GM12878 (cell line): ENCODE measurements around the gene RPGRIP1L. TPM values are rescaled to one million over a fixed set of nuclear protein-coding genes. Genes with fewer than 3 reads are reported as not detected.
"Not testable (repeated sequence)": the region's sequence is repeated elsewhere in the genome, so short reads cannot be mapped to it uniquely, and the experiment has no call there.

ENCODE experiments used
- ATAC-seq: fragments of 200-7000 bp; cut with Tn5 transposase; 3 replicates; pipeline ENCODE4 v1.9.1; 2020; ENCODE audit warnings: mild to moderate bottlenecking, moderate library complexity
- BruUV-seq: library from RNA; stranded (reverse); fragments of 400-500 nt; replicated peaks from 2 replicates; lab custom pipeline; 2021; lab: Mats Ljungman, UMichigan
- CTCF ChIA-PET: fragments of 300-600 bp; sonication (Branson Sonifier 250); formaldehyde crosslinking; extraction: SDS; loops from one replicate; lab custom pipeline; 2021; ENCODE audit warnings: inconsistent platforms; lab: Yijun Ruan, JAX
- POLR2A ChIA-PET: fragments of 350-600 bp; formaldehyde crosslinking; extraction: SDS; loops from one replicate; lab custom pipeline; 2021; ENCODE audit warnings: inconsistent platforms; lab: Charles Lee
- RAD21 ChIA-PET: fragments of 300-600 bp; sonication (Branson Sonifier 250); formaldehyde crosslinking; loops from one replicate; lab custom pipeline; 2023; ENCODE audit warnings: antibody characterized with exemption; ENCODE audit not compliant: unreplicated experiment; lab: Charles Lee
- SMC1A ChIA-PET: fragments of 300-600 bp; sonication (Branson Sonifier 250); formaldehyde crosslinking; loops from one replicate; lab custom pipeline; 2023; ENCODE audit not compliant: unreplicated experiment, uncharacterized antibody; lab: Charles Lee
- DNase-seq: peaks from one replicate; pipeline ENCODE4 v3.0.0-alpha.2; 2011; ENCODE audit warnings: low read depth, low spot score
- FAIRE-seq: peaks from 3 replicates; lab custom pipeline; 2011; peaks lifted over from hg19 to GRCh38; lab: Jason Lieb, UNC
- H2AFZ ChIP-seq: 2 replicates; pipeline ENCODE4 v1.6.0; 2011; ENCODE audit warnings: low read depth, low read length, control low read depth; ENCODE audit not compliant: control insufficient read depth
- H3K27ac ChIP-seq: 2 replicates; pipeline ENCODE4 v1.5.1; 2011; ENCODE audit warnings: control low read depth; ENCODE audit not compliant: control insufficient read depth, insufficient read depth
- H3K27me3 ChIP-seq, 2 experiments: replicated peaks in 1 of 2; 2 replicates each; pipeline versions ENCODE4 v1.6.0 to v1.6.1; 2011; ENCODE audit warnings: low read length in 1 of 2; ENCODE audit not compliant: control insufficient read depth in 2 of 2, insufficient read depth in 2 of 2
- H3K36me3 ChIP-seq, 2 experiments: 2 replicates each; pipeline ENCODE4 v1.5.1; 2011; ENCODE audit warnings: low read length in 1 of 2; ENCODE audit not compliant: control insufficient read depth in 2 of 2, insufficient read depth in 2 of 2
- H3K4me1 ChIP-seq: 2 replicates; pipeline ENCODE4 v1.6.1; 2011; ENCODE audit warnings: mild to moderate bottlenecking, low read length, moderate library complexity, mixed read lengths; ENCODE audit not compliant: control insufficient read depth, insufficient read depth
- H3K4me2 ChIP-seq: 2 replicates; pipeline ENCODE4 v1.6.0; 2011; ENCODE audit warnings: control low read depth; ENCODE audit not compliant: control insufficient read depth, insufficient read depth
- H3K4me3 ChIP-seq: fragments of 200-600 bp; sonication (generic); 2 replicates; pipeline ENCODE4 v1.5.1; 2016
- H3K79me2 ChIP-seq: 2 replicates; pipeline ENCODE4 v1.6.0; 2011; ENCODE audit warnings: low read length; ENCODE audit not compliant: control insufficient read depth, insufficient read depth
- H3K9ac ChIP-seq: 2 replicates; pipeline ENCODE4 v1.8.0; 2011; ENCODE audit warnings: low read length, control low read depth, mixed read lengths; ENCODE audit not compliant: control insufficient read depth, insufficient read depth
- H3K9me3 ChIP-seq: replicated peaks from 3 replicates; pipeline ENCODE4 v1.5.1; 2011; ENCODE audit warnings: mild to moderate bottlenecking, low read length; ENCODE audit not compliant: control insufficient read depth, insufficient read depth
- H4K20me1 ChIP-seq: 2 replicates; pipeline ENCODE4 v1.6.0; 2011; ENCODE audit not compliant: control insufficient read depth, insufficient read depth
- ASH2L ChIP-seq: fragments of 300-600, 200-600 bp; sonication (generic); IDR thresholded peaks from 2 replicates; pipeline ENCODE4 v1.6.1; 2017; ENCODE audit warnings: low read depth, mild to moderate bottlenecking, borderline replicate concordance
- ATF7 ChIP-seq: fragments of 450-650 bp; IDR thresholded peaks from 2 replicates; pipeline ENCODE4 v1.6.1; 2016; ENCODE audit warnings: low read depth, mild to moderate bottlenecking
- BACH1 ChIP-seq: fragments of 450-650 bp; IDR thresholded peaks from 2 replicates; pipeline ENCODE4 v1.6.1; 2017; ENCODE audit warnings: mild to moderate bottlenecking, borderline replicate concordance
- MYB ChIP-seq: fragments of 150-350 bp; IDR thresholded peaks from 2 replicates; pipeline ENCODE4 v1.6.1; 2014; ENCODE audit warnings: mild to moderate bottlenecking, low read depth, low read length, borderline replicate concordance
- NR2C1 ChIP-seq: fragments of 450-650 bp; IDR thresholded peaks from 2 replicates; pipeline ENCODE4 v1.6.1; 2017; ENCODE audit warnings: antibody characterized with exemption, mild to moderate bottlenecking, moderate library complexity
- NR2C2 ChIP-seq: IDR thresholded peaks from 2 replicates; pipeline ENCODE4 v1.6.1; 2011; ENCODE audit warnings: borderline replicate concordance, low read depth; ENCODE audit not compliant: control insufficient read depth, insufficient read length
- PRDM15 ChIP-seq: fragments of 450-650 bp; formaldehyde crosslinking; IDR thresholded peaks from 2 replicates; pipeline ENCODE4 v1.4.0; 2020; ENCODE audit warnings: mild to moderate bottlenecking, moderate library complexity
- RELA ChIP-seq: fragments of 450-650 bp; IDR thresholded peaks from 2 replicates; pipeline ENCODE4 v1.8.0; 2014; ENCODE audit warnings: borderline replicate concordance; ENCODE audit not compliant: partially characterized antibody
- TCF12 ChIP-seq: IDR thresholded peaks from 2 replicates; pipeline ENCODE4 v1.6.1; 2011; ENCODE audit warnings: low read depth, mild to moderate bottlenecking, low read length
- YBX1 ChIP-seq: fragments of 450-650 bp; IDR thresholded peaks from 2 replicates; pipeline ENCODE4 v1.6.1; 2016; ENCODE audit warnings: antibody characterized with exemption
- ZNF622 ChIP-seq: fragments of 450-650 bp; IDR thresholded peaks from 2 replicates; pipeline ENCODE4 v1.6.1; 2017; ENCODE audit warnings: mild to moderate bottlenecking, inconsistent platforms
- WGBS: methylation state at CpG from one replicate; pipeline ENCODE4 v1.1.6; 2016; ENCODE audit warnings: low lambda C conversion rate; ENCODE audit not compliant: insufficient replicate concordance, insufficient coverage; ENCODE audit errors: missing lambda C conversion rate; 5-methylcytosine and 5-hydroxymethylcytosine counted together
- in situ Hi-C: fragments of 300-500 bp; cut with MboI; formaldehyde crosslinking; loops from 9 replicates; pipeline ENCODE4 v1.14.3; 2018; ENCODE audit warnings: mixed read lengths
- intact Hi-C: fragments of 100-400 bp; cut with micrococcal nuclease; formaldehyde crosslinking; loops from one replicate; pipeline ENCODE4 v1.14.2; 2022; ENCODE audit not compliant: unreplicated experiment
- polyA plus RNA-seq, 11 experiments: library from polyadenylated mRNA; depleted of rRNA in 4 of 11; unstranded in 6 of 11; stranded (reverse) in 5 of 11; fragments of >200 nt; fragmentation: Nextera tagmentation in 4 of 11; fragmentation: Illumina TruSeq in 1 of 11; extraction: Ambion mirVana in 4 of 11; extraction: Trizol in 1 of 11; gene quantifications; 1 replicate in 1 of 11; 2 replicates in 10 of 11; pipeline versions ENCODE4 v1.2.1 to v1.2.3, GENCODE V29; 2011 to 2016; ENCODE audit warnings: inconsistent platforms in 2 of 11, missing spikeins in 2 of 11, low read depth in 1 of 11
- total RNA-seq, 4 experiments: library from RNA; depleted of rRNA in 3 of 4; stranded (reverse); fragments of >200 nt in 3 of 4; fragmentation: Illumina TruSeq in 1 of 4; extraction: Trizol in 1 of 4; gene quantifications; 2 replicates each; pipeline versions ENCODE4 v1.2.1 to v1.2.3, GENCODE V29; 2013 to 2021
- TF ChIP-seq, protein P1 (sequence below): IDR thresholded peaks from 2 replicates; pipeline ENCODE4 v1.6.1; 2012; ENCODE audit warnings: low read depth, low read length, improper control_type of control experiment

The RPGRIP1L gene
- total and polyA plus RNA-seq, 10 of the 15 experiments (the other 5 are each of a cell fraction or from before 2014, with no cell fraction given), result 3.5 to 9.6 (median 4.4) TPM

DNA sequence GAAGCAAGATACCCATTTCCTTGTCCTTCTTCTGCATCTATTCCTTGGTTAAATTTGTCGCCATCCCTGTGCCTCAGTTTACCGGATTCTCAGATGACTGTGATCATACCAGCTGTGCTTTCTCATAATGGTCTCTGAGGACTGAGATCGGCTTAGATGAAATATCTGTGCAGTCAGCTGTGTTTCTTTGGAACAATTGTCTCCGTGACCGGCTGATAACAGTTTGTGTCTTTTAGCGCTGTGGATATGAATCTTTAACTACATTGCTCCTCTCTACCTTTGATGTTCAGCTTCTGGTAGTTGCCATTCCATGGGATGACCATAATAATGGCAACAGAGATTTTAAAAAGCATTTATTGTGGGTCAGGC, 770 bp upstream of the RPGRIP1L start:
- no peak for TF ChIP-seq ZNF622
- TF ChIP-seq ATF7, result no peak
- no peak for TF ChIP-seq NR2C1
- TF ChIP-seq ASH2L, result no peak
- no peak for TF ChIP-seq TCF12
- no peak for TF ChIP-seq YBX1
- TF ChIP-seq BACH1, result no peak
- TF ChIP-seq NR2C2, result no peak
- TF ChIP-seq, protein P1, sequence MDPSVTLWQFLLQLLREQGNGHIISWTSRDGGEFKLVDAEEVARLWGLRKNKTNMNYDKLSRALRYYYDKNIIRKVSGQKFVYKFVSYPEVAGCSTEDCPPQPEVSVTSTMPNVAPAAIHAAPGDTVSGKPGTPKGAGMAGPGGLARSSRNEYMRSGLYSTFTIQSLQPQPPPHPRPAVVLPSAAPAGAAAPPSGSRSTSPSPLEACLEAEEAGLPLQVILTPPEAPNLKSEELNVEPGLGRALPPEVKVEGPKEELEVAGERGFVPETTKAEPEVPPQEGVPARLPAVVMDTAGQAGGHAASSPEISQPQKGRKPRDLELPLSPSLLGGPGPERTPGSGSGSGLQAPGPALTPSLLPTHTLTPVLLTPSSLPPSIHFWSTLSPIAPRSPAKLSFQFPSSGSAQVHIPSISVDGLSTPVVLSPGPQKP, result no peak
- no peak for TF ChIP-seq PRDM15 (CRISPR knock-in tag)
- no peak for TF ChIP-seq MYB
- no peak for TF ChIP-seq RELA
- Histone ChIP-seq H2AFZ (peak overlapping the region; percentile 79), H3K4me1 (peaks cover 3% of the 10 kb centered on the region), H3K9me3 (peaks cover 2% of the 10 kb centered on the region; the same call in 2 of the 3 replicates), H3K36me3 (no peaks in the 10 kb centered on the region), H3K9ac (peak overlapping the region; percentile 70), H3K27ac (peak overlapping the region; percentile 34; the same call in 1 of the 2 replicates), H4K20me1 (no peaks in the 10 kb centered on the region), H3K4me2 (peak overlapping the region; percentile 78), H3K79me2 (peaks cover 19% of the 10 kb centered on the region), H3K27me3 (no peaks in the 10 kb centered on the region), H3K4me3 (peak overlapping the region; percentile 83)
- ChIA-PET POLR2A (no interaction called here), RAD21 (interaction anchor here (0.9 to 1.6 kb wide), 5 partner anchors 9 to 201 kb away, joined by 3 to 5 read pairs (median 3); partner anchors contain the start of gene AKTIP), SMC1A (interaction anchor here (1.0 to 1.2 kb wide), 3 partner anchors 12 to 155 kb away, joined by 3 to 5 read pairs (median 5); no protein-coding TSS in a partner anchor), CTCF (interaction anchor here (0.6 to 1.0 kb wide), 3 partner anchors 11 to 155 kb away, joined by 3 to 4 read pairs (median 3); no protein-coding TSS in a partner anchor)
- no peak for FAIRE-seq
- 49% methylated on average over 6 of the region's 6 CpGs for WGBS
- ATAC-seq, result no peak
- no peak for DNase-seq
- BruUV-seq, result TSS peak; percentile 76
- intact Hi-C loops (loop anchor here (10.0 kb wide), 1 partner anchor 190 kb away; no protein-coding TSS in a partner anchor), in situ Hi-C loops (no loop called here)

GRCh38 chr16:53698271-53698670, 5.4 kb downstream of the RPGRIP1L start:
- H3K4me1 ChIP-seq, BruUV-seq, H3K79me2 ChIP-seq, H3K27ac ChIP-seq, H4K20me1 ChIP-seq, H3K9me3 ChIP-seq, ATAC-seq, SMC1A ChIA-PET, FAIRE-seq, CTCF ChIA-PET, H3K9ac ChIP-seq, DNase-seq, H3K4me2 ChIP-seq, H3K36me3 ChIP-seq, intact Hi-C loops, H3K27me3 ChIP-seq, H3K4me3 ChIP-seq, POLR2A ChIA-PET, H2AFZ ChIP-seq, in situ Hi-C loops, RAD21 ChIA-PET: not testable (repeated sequence)
- WGBS, result no CpG with 5 or more reads among the region's 31 CpGs
